Colonic mucosa (tissue), 4 donors: ENCODE data around the gene MAP4K5. TPM values are rescaled to one million over a fixed set of nuclear protein-coding genes. Genes with fewer than 3 reads are reported as not detected.
A peak's percentile ranks its signal among the peaks of the same experiment; 100 is the strongest.

ENCODE experiments used
- DNase-seq: peaks from one replicate; pipeline ENCODE4 v3.0.0-alpha.2; 2020
- H3K27ac ChIP-seq: fragments of 200-600 bp; one replicate; pipeline ENCODE4 v1.8.0; 2021
- H3K27me3 ChIP-seq: fragments of 200-600 bp; one replicate; pipeline ENCODE4 v1.8.0; 2021
- H3K36me3 ChIP-seq: fragments of 200-600 bp; one replicate; pipeline ENCODE4 v1.8.0; 2021
- H3K4me1 ChIP-seq: fragments of 200-600 bp; one replicate; pipeline ENCODE4 v1.8.0; 2021; ENCODE audit warnings: mild to moderate bottlenecking
- H3K4me3 ChIP-seq: fragments of 200-600 bp; one replicate; pipeline ENCODE4 v1.8.0; 2021
- H3K9ac ChIP-seq, 2 donors: one replicate each; pipeline ENCODE4 v1.7.0; 2013; ENCODE audit warnings: control low read depth in 2 of 2, low read depth in 2 of 2, low read length in 2 of 2
- H3K9me3 ChIP-seq: fragments of 200-600 bp; one replicate; pipeline ENCODE4 v1.8.0; 2021
- CTCF ChIP-seq: fragments of 200-600 bp; IDR thresholded peaks from one replicate; pipeline ENCODE4 v1.8.0; 2022; ENCODE audit warnings: antibody characterized with exemption, mild to moderate bottlenecking
- intact Hi-C: fragments of 100-400 bp; cut with DNase I; formaldehyde crosslinking; loops from one replicate; pipeline ENCODE4 v1.14.1; 2022
- total RNA-seq, 2 donors: library from RNA; stranded (reverse); fragmentation: NEBNext Ultra II Directional in 1 of 2; extraction: Animal tissue kit (Norgen Biotek cat#: 25700) in 1 of 2; gene quantifications; one replicate each; pipeline ENCODE4 v1.2.1, GENCODE V29; 2021
- donor health status: healthy.
- donor health status: DM: no; HTN: no; CAD: no.
- donor health status: DM: no; HTN: no; CAD: no.

The MAP4K5 gene
- total RNA-seq, 2 donors from 2014 or later = 39.0 to 43.3 TPM

DNA sequence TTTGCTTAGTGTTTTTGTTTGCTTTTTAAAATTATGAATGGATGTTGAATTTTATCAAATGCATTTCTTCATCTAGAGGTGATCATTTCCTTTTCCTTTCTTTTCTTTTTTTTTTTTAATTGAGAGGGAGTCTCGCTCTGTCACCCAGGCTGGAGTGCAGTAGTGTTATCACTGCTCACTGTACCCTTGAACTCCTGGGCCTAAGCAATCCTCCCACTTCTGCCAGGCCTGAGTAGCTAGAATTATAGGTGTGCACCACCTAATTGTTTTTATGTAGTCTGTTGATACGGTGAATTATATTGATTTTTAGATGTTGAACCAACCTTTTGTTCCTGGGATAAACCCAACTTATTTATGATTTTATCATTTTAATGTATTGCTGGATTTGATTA, 134.2 kb downstream of the MAP4K5 start:
- no peak for DNase-seq
- intact Hi-C loops = no loop called here
- TF ChIP-seq CTCF = no peak
- no peaks in the 10 kb centered on the region for H3K4me1 ChIP-seq
- H3K27ac ChIP-seq = no peak overlapping the region
- no peaks in the 10 kb centered on the region for H3K36me3 ChIP-seq
- no peak overlapping the region for H3K4me3 ChIP-seq
- no peak overlapping the region for H3K9ac ChIP-seq
- H3K27me3 ChIP-seq = no peaks in the 10 kb centered on the region
- H3K9me3 ChIP-seq = no peaks in the 10 kb centered on the region

- Histone ChIP-seq H3K9me3 (no peaks in the 10 kb centered on the region), H3K27me3 (no peaks in the 10 kb centered on the region), H3K36me3 (no peaks in the 10 kb centered on the region), H3K27ac (peak overlapping the region; percentile 92), H3K4me1 (no peaks in the 10 kb centered on the region), H3K9ac (peak overlapping the region; percentile 76 to 86), H3K4me3 (peak overlapping the region; percentile 71)
- TF ChIP-seq CTCF = no peak
- intact Hi-C loops = no loop called here
- DNase-seq = peak; percentile 54
Observed at GRCh38 chr14:50397390-50398188, 134.8 kb downstream of the MAP4K5 start.

- Histone ChIP-seq H3K4me3 (peak within 1 kb of the TSS; percentile 71), H3K4me1 (no peaks in the 10 kb centered on the region), H3K36me3 (no peaks in the 10 kb centered on the region), H3K27me3 (no peaks in the 10 kb centered on the region), H3K9ac (peak within 1 kb of the TSS; percentile 76 to 86), H3K27ac (peak within 1 kb of the TSS; percentile 92), H3K9me3 (no peaks in the 10 kb centered on the region)
- intact Hi-C loops = no loop called here
- TF ChIP-seq CTCF = no peak
- peak; percentile 79 for DNase-seq
Observed at GRCh38 chr14:50396631-50397389, 135.6 kb downstream of the MAP4K5 start, which contains the start of gene CDKL1. Gene CDKL1 (minus strand): TSS chr14:50396881. CDS start chr14:50395868, 1,013 bp downstream.

- Histone ChIP-seq H3K9me3 (no peaks in the 10 kb centered on the region), H3K9ac (no peak overlapping the region), H3K27me3 (no peaks in the 10 kb centered on the region), H3K36me3 (no peaks in the 10 kb centered on the region), H3K27ac (peak overlapping the region; percentile 92), H3K4me1 (no peaks in the 10 kb centered on the region), H3K4me3 (peak overlapping the region; percentile 71)
- no peak for TF ChIP-seq CTCF
- DNase-seq = peak; percentile 47
- intact Hi-C loops = no loop called here
Observed at GRCh38 chr14:50395448-50395847, 136.9 kb downstream of the MAP4K5 start.

- no peak overlapping the region for H3K9ac ChIP-seq
- H3K27ac ChIP-seq = no peak overlapping the region
- intact Hi-C loops = no loop called here
- H3K36me3 ChIP-seq = no peaks in the 10 kb centered on the region
- no peaks in the 10 kb centered on the region for H3K27me3 ChIP-seq
- no peak overlapping the region for H3K4me3 ChIP-seq
- no peaks in the 10 kb centered on the region for H3K9me3 ChIP-seq
- no peak for TF ChIP-seq CTCF
- H3K4me1 ChIP-seq = no peaks in the 10 kb centered on the region
- no peak for DNase-seq
Observed at GRCh38 chr14:50394713-50395112, 137.7 kb downstream of the MAP4K5 start.
